Measurements from ENCODE around the gene ADAM15.

Gene ADAM15

GRCh38 chr1:155030899-155031298 is 20.2 kb upstream of the ADAM15 start:
- no peak for DNase-seq

DNA sequence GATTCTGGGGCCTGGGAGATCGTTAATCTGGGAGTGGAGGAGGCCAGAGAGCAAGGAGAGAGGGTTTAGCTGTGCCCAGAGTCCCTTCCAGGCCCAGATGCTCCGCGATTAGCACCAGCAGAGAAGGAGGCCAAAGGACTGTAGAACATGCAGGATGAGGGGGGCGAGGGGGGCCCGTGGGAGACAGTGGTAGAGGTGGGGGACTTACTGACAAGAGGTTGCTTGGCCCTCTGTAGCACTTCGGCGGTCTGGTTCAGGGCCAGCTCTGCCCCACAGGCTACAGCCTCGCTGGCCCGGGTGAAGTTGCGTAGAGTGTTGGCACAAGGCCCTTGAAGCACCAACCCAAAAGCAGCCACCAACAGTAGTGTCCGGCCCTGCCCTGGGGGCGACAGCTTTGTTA is 18.2 kb upstream of the ADAM15 start:
- no peak for DNase-seq

GRCh38 chr1:155033524-155033923 is 17.6 kb upstream of the ADAM15 start, which contains the start of the genes DCST1 and DCST2:
TSS of gene DCST1 (plus strand) at chr1:155033824. CDS start at chr1:155034037, 213 bp downstream.
TSS of gene DCST2 (minus strand) at chr1:155033781. CDS start at chr1:155033701, 80 bp downstream.
- no peak for DNase-seq

- DNase-seq, result no peak
Measured at GRCh38 chr1:155034318-155035208, 16.6 kb upstream of the ADAM15 start.

DNA sequence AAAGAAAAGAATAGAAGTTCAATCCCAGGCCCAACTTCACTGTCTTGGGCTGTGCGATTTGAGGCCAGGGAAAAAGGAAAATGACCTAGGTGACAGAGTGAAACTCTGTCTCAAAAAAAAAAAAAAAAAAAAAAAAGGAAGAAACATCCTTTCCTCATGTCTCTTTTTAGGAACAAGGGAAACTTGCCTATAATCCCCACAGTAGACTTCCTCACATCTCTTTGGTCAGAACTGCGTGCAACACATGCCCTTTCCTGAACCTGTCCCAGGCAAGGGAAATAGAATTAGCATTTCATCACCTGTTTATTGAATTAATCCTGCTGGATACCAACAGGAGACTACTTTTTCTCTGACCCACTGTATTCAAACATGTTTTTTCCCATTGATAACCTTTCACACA is 15.2 kb upstream of the ADAM15 start:
- DNase-seq, result no peak

- DNase-seq, result no peak
Measured at GRCh38 chr1:155037043-155037442, 14.1 kb upstream of the ADAM15 start.

DNA sequence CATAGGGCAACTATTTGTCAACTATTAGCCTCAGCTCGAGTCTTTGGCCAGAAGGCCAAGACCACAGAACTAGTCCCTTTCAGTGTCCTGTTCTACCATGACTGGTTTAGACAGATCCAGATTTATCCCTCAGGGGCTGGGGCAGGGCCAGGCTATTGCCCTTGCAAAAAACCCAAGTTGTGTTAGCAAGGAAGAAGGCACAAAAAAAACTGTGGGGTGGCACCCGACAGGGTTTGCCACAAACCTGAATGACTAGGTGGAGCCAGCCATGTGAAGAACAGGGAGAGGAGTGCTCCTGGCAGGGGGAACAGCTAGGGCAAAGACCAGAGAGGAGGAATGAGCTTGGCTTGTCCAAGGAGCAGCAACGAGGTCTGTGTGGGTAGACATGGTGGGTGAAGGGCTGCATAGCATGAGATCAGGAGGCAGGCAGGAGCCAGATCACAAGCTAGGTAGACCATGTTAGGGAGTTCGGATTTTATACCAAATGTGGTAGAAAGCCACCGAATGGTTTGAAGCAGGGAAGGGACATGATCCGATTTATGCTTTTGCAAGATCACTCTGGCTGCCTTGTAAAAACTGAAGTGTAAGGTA is 13.2 kb upstream of the ADAM15 start:
- no peak for DNase-seq

GRCh38 chr1:155038602-155039307 is 12.4 kb upstream of the ADAM15 start:
- no peak for DNase-seq

DNA sequence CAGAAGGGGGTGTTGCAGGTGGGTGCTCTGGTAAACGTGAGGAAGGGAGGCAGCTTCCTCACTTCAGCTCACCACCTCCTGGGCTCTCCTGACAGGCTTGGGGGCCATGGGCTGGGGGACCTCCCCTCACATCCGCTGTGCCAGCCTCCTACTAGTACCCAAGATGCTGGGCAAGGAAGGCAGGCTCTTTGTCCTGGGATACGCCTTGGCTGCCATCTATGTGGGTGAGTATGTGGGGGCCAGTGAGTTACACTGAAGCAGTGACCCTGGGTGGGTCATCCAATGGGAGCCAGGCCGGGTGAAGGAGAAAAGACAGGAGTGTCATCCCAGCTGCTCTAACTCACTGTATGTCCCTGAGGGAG is 11.8 kb upstream of the ADAM15 start:
- no peak for DNase-seq

DNA sequence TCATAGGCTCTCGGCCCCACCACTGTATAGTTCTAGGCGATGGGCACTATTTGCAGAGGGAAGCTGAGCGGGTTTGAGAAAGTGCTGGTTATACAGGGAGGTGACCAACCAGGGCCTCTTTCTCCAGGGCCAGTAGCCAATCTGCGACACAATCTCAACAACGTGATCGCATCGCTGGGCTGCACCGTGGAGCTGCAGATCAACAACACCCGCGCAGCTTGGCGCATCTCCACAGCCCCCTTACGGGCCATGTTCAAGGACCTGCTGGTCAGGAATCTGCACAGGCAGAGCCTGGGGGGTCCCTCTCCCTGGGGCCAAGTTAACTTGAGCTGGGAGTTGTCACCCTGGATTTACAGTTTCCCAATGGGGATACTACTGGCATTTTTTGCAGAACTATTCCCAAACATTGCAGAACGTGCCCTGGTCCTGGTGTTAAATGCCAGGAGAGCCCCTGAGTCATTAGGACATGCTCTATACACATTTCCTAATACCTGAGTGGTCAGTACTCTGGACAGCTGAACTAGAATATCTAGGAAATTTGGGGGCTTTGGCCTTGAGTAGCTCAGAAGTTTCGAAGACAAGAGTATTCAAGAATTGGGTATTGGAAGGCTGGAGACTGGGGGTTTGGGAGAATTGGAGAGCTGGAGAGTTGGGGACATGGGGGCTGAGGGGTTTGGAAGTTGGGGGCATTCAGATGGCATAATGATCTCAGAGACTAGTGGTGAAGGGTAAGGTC is 10.6 kb upstream of the ADAM15 start:
- DNase-seq, result no peak

GRCh38 chr1:155042789-155043188 is 8.3 kb upstream of the ADAM15 start:
- DNase-seq, result no peak

- no peak for DNase-seq
Measured at GRCh38 chr1:155043301-155043702, 7.8 kb upstream of the ADAM15 start.

DNA sequence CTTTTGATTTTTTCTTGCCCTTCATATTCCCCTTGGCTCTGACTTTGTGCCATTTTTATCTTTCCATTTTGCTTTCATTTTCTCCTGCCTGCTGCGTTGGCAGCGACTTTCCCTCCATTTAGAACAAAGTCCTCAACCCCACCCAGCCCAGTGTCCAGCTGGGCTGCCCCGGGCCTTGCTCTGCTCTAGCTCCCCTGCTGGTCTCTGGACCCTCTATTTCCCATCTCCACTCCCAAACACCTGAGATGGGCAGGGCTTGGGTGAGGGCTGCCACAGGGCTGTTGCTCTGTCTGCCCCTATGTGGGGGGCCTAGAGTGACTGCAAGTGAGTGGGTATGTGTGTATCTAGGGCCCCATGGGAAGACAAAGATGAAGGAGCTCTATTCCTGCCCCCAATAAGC is 7.3 kb upstream of the ADAM15 start:
- no peak for DNase-seq

- DNase-seq, result no peak
Measured at GRCh38 chr1:155044365-155044764, 6.8 kb upstream of the ADAM15 start.

DNA sequence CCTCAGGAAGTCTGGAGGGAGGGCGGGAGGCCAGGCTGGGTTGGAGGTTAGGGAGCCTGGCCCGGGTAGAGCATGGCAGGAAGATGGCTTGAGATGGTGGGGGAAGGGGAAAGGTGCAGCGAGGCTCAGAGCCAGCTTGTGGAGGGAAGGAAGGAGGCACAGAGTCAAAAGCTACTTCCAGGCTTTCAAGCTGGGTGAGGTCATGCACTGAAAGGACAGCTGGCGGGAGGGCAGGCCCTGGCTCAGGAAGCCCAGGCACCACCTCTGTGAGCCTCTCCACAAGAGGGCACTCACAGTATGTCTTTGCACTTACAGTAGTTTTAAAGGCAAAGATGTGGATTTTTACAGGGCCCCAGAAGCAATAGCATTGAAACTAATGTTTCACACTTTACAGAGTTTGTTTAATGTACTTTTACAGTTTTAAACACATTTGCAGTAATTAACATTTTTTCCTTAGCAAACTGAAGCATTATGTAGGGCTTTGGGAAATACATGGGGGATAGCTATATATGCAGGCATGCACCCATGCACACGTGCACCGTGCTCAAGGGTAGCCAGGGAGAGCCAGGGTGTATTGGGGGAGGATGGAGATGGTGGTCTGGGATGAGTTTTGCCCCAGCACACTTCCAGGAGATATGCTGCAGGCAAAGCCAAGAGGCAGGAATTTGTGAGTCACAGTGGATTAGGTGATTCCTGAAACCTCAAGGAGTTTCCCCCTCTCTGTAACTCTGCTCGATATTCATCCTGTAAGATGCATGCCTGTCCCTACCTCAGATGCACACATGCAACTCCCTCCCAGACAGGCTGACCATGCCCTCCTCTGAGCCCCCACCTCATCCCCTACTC is 6.1 kb upstream of the ADAM15 start:
- DNase-seq, result no peak

GRCh38 chr1:155048449-155049334 is 2.4 kb upstream of the ADAM15 start:
- no peak for DNase-seq

- DNase-seq, result no peak
Measured at GRCh38 chr1:155049651-155050559, 1.2 kb upstream of the ADAM15 start.

DNA sequence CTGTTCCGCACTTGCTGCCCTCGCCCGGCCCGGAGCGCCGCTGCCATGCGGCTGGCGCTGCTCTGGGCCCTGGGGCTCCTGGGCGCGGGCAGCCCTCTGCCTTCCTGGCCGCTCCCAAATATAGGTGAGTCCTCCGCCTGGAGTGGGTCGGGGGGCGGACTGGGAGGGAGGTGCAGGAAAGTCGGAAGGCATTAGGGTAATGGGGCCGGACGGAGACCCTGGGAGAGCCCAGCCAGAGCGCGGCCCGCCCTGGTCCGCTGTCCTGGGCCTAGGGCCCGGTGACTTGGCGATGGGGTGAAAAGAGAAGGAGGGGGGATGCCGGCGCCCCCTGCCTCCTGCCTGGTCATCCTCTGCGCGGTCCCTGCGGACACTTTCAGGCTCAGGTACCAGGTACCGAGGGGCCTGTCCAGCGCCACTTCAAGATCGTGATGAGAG is 243 bp downstream of the ADAM15 start:
- no peak for DNase-seq

DNA sequence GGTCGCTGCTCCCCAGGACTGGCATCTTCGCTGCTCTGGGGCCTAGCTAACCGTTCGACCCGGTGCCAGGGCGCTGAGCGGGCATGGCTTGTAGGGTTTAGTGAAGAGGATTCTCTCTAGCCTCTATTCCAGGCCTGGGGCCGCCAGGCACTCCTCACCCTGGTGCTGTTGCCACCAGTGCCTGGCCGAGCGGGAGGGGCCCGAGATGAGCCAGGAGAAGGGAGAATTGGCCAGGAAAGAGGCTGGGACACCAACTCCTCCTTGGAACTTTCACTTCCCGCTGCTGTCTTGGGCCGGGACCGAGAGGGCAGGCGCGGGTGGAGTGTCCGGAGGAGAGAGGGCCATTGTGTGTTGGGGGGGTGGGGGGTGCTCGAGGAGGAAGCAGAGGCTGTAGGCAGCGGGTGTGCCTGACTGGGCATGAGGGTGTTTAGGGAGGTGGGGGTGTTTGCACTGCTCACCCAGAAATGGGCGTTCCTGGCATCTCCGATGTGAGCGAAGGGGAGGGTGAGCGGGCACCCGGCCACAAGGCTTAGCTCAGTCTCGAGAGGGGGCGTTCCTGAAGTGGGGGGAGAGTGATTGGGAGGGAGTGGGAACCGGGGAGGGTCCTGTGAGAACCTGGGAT is 772 bp downstream of the ADAM15 start:
- no peak for DNase-seq
